ENCODE data around the gene ACTG1. TPM values are rescaled to one million over a fixed set of nuclear protein-coding genes. Genes with fewer than 3 reads are reported as not detected.

The ACTG1 gene
- polyA plus RNA-seq (2013, experiment 1 of 2), result 5,937 TPM
- 5,622 TPM for polyA plus RNA-seq (2013, experiment 2 of 2)

GRCh38 chr17:81512562-81513371 is at the start of gene ACTG1:
TSS of gene ACTG1 (minus strand) at chr17:81512799. CDS start at chr17:81512354, 445 bp downstream.
- peaks cover 21% of the 10 kb centered on the region for H3K79me1 ChIP-seq (ENCODE audit: low read depth, low read length)
- peak within 1 kb of the TSS; percentile 84 for H3K4ac ChIP-seq (ENCODE audit: low read length)
- H4K8ac ChIP-seq (ENCODE audit: low read depth, low read length), result no peak within 1 kb of the TSS
- H3K23ac ChIP-seq (ENCODE audit: low read depth, low read length, poor library complexity), result peak within 1 kb of the TSS; percentile 100
- peak within 1 kb of the TSS; percentile 50 for H4K91ac ChIP-seq (ENCODE audit: low read depth, low read length, poor library complexity)
- peak within 1 kb of the TSS; percentile 89 for H2BK5ac ChIP-seq (ENCODE audit: low read length)
- peak within 1 kb of the TSS; percentile 98 for H3K14ac ChIP-seq (ENCODE audit: low read length)
- no CpG with 5 or more reads among the region's 111 CpGs for WGBS, 2 donors (ENCODE audit: extremely low coverage in 2 of 2, insufficient read length in 2 of 2, insufficient replicate concordance in 1 of 2)
- peak within 1 kb of the TSS; percentile 100 for H3K9ac ChIP-seq (ENCODE audit: low read depth, low read length, poor library complexity)
- H3K27ac ChIP-seq (replicated peaks; ENCODE audit: low read length), result peak within 1 kb of the TSS; percentile 58
- peak within 1 kb of the TSS; percentile 99 for H2BK15ac ChIP-seq (ENCODE audit: low read length)
- DNase-seq (ENCODE audit: low spot score), result peak; percentile 88
- peak within 1 kb of the TSS; percentile 90 to 95 for H3K4me3 ChIP-seq (ENCODE audit: low read length in 2 of 2)
- H3K4me2 ChIP-seq (ENCODE audit: insufficient read depth, low read length, poor library complexity, severe bottlenecking), result peak within 1 kb of the TSS; percentile 99
- peaks cover 11 to 24% of the 10 kb centered on the region in 2 donors for H3K4me1 ChIP-seq (ENCODE audit: control insufficient read depth in 2 of 2, insufficient read depth in 1 of 2, low read depth in 1 of 2, low read length in 2 of 2)
- H2BK120ac ChIP-seq (ENCODE audit: low read depth, low read length), result peak within 1 kb of the TSS; percentile 94
- peak within 1 kb of the TSS; percentile 99 for H3K18ac ChIP-seq (ENCODE audit: low read length)
- peaks cover 0 to 8% of the 10 kb centered on the region in 2 donors for H3K9me3 ChIP-seq (replicated peaks in 1 of 2; ENCODE audit: control insufficient read depth in 2 of 2, insufficient read depth in 1 of 2, low read depth in 1 of 2, low read length in 2 of 2)
- H2AFZ ChIP-seq (ENCODE audit: low read length), result peak within 1 kb of the TSS; percentile 75
- H3K27me3 ChIP-seq (ENCODE audit: control insufficient read depth in 3 of 3, insufficient read depth in 3 of 3, low read depth in 1 of 3, low read length in 3 of 3), result peaks cover 0 to 6% (median 0%) of the 10 kb centered on the region in 3 experiments
- H2BK12ac ChIP-seq (ENCODE audit: low read length), result peak within 1 kb of the TSS; percentile 94
- peaks cover 29 to 39% of the 10 kb centered on the region in 2 donors for H3K36me3 ChIP-seq (replicated peaks in 1 of 2; ENCODE audit: control insufficient read depth in 2 of 2, insufficient read depth in 2 of 2, low read length in 2 of 2)
- peak within 1 kb of the TSS; percentile 99 for H2AK5ac ChIP-seq (ENCODE audit: low read depth, low read length)

- Histone ChIP-seq H2BK5ac (ENCODE audit: low read length) (no peak overlapping the region), H3K18ac (ENCODE audit: low read length) (no peak overlapping the region), H3K9me3 (replicated peaks in 1 of 2; ENCODE audit: control insufficient read depth in 2 of 2, insufficient read depth in 1 of 2, low read depth in 1 of 2, low read length in 2 of 2) (no peaks in the 10 kb centered on the region), H2BK120ac (ENCODE audit: low read depth, low read length) (no peak overlapping the region), H3K27me3 (ENCODE audit: control insufficient read depth in 3 of 3, insufficient read depth in 3 of 3, low read depth in 1 of 3, low read length in 3 of 3) (no peaks in the 10 kb centered on the region), H2AK5ac (ENCODE audit: low read depth, low read length) (no peak overlapping the region), H3K27ac (replicated peaks; ENCODE audit: low read length) (no peak overlapping the region), H3K4me1 (ENCODE audit: control insufficient read depth in 2 of 2, insufficient read depth in 1 of 2, low read depth in 1 of 2, low read length in 2 of 2) (peaks cover 0 to 3% of the 10 kb centered on the region in 2 donors), H4K91ac (ENCODE audit: low read depth, low read length, poor library complexity) (no peak overlapping the region), H2BK12ac (ENCODE audit: low read length) (no peak overlapping the region), H2BK15ac (ENCODE audit: low read length) (no peak overlapping the region), H3K4me2 (ENCODE audit: insufficient read depth, low read length, poor library complexity, severe bottlenecking) (no peak overlapping the region), H3K4me3 (ENCODE audit: low read length in 2 of 2) (no peak overlapping the region), H3K9ac (ENCODE audit: low read depth, low read length, poor library complexity) (no peak overlapping the region), H3K23ac (ENCODE audit: low read depth, low read length, poor library complexity) (no peak overlapping the region), H4K8ac (ENCODE audit: low read depth, low read length) (no peak overlapping the region), H3K14ac (ENCODE audit: low read length) (no peak overlapping the region), H3K79me1 (ENCODE audit: low read depth, low read length) (peaks cover 3% of the 10 kb centered on the region), H3K4ac (ENCODE audit: low read length) (no peak overlapping the region), H2AFZ (ENCODE audit: low read length) (no peak overlapping the region), H3K36me3 (replicated peaks in 1 of 2; ENCODE audit: control insufficient read depth in 2 of 2, insufficient read depth in 2 of 2, low read length in 2 of 2) (peaks cover 59 to 92% of the 10 kb centered on the region in 2 donors)
- DNase-seq (ENCODE audit: low spot score), result no peak
- WGBS, 2 donors (ENCODE audit: extremely low coverage in 2 of 2, insufficient read length in 2 of 2, insufficient replicate concordance in 1 of 2), result no CpG with 5 or more reads among the region's 4 CpGs
Observed at GRCh38 chr17:81561494-81561885, 48.9 kb upstream of the ACTG1 start.

- no peak overlapping the region for H2BK12ac ChIP-seq (ENCODE audit: low read length)
- no peak for DNase-seq (ENCODE audit: low spot score)
- no peaks in the 10 kb centered on the region for H3K9me3 ChIP-seq (replicated peaks in 1 of 2; ENCODE audit: control insufficient read depth in 2 of 2, insufficient read depth in 1 of 2, low read depth in 1 of 2, low read length in 2 of 2)
- no peak overlapping the region for H3K4ac ChIP-seq (ENCODE audit: low read length)
- H4K8ac ChIP-seq (ENCODE audit: low read depth, low read length), result no peak overlapping the region
- no peaks in the 10 kb centered on the region for H3K4me1 ChIP-seq (ENCODE audit: control insufficient read depth in 2 of 2, insufficient read depth in 1 of 2, low read depth in 1 of 2, low read length in 2 of 2)
- no peak overlapping the region for H3K18ac ChIP-seq (ENCODE audit: low read length)
- H3K4me2 ChIP-seq (ENCODE audit: insufficient read depth, low read length, poor library complexity, severe bottlenecking), result no peak overlapping the region
- no peak overlapping the region for H2BK15ac ChIP-seq (ENCODE audit: low read length)
- H3K27ac ChIP-seq (replicated peaks; ENCODE audit: low read length), result no peak overlapping the region
- no peak overlapping the region for H2BK120ac ChIP-seq (ENCODE audit: low read depth, low read length)
- H3K4me3 ChIP-seq (ENCODE audit: low read length in 2 of 2), result no peak overlapping the region
- H2BK5ac ChIP-seq (ENCODE audit: low read length), result no peak overlapping the region
- peaks cover 42 to 76% of the 10 kb centered on the region in 2 donors for H3K36me3 ChIP-seq (replicated peaks in 1 of 2; ENCODE audit: control insufficient read depth in 2 of 2, insufficient read depth in 2 of 2, low read length in 2 of 2)
- H3K27me3 ChIP-seq (ENCODE audit: control insufficient read depth in 3 of 3, insufficient read depth in 3 of 3, low read depth in 1 of 3, low read length in 3 of 3), result no peaks in the 10 kb centered on the region
- H3K9ac ChIP-seq (ENCODE audit: low read depth, low read length, poor library complexity), result no peak overlapping the region
- H3K23ac ChIP-seq (ENCODE audit: low read depth, low read length, poor library complexity), result peak overlapping the region; percentile 67
- H2AFZ ChIP-seq (ENCODE audit: low read length), result no peak overlapping the region
- WGBS, 2 donors (ENCODE audit: extremely low coverage in 2 of 2, insufficient read length in 2 of 2, insufficient replicate concordance in 1 of 2), result no CpG with 5 or more reads among the region's 27 CpGs
- no peak overlapping the region for H2AK5ac ChIP-seq (ENCODE audit: low read depth, low read length)
- H3K14ac ChIP-seq (ENCODE audit: low read length), result no peak overlapping the region
- H4K91ac ChIP-seq (ENCODE audit: low read depth, low read length, poor library complexity), result no peak overlapping the region
- H3K79me1 ChIP-seq (ENCODE audit: low read depth, low read length), result no peaks in the 10 kb centered on the region
Observed at GRCh38 chr17:81558941-81559806, 46.6 kb upstream of the ACTG1 start.

GRCh38 chr17:81558115-81558468 is 45.5 kb upstream of the ACTG1 start:
- no CpG with 5 or more reads among the region's 12 CpGs for WGBS, 2 donors (ENCODE audit: extremely low coverage in 2 of 2, insufficient read length in 2 of 2, insufficient replicate concordance in 1 of 2)
- H3K36me3 ChIP-seq (replicated peaks in 1 of 2; ENCODE audit: control insufficient read depth in 2 of 2, insufficient read depth in 2 of 2, low read length in 2 of 2), result peaks cover 35 to 66% of the 10 kb centered on the region in 2 donors
- H2AFZ ChIP-seq (ENCODE audit: low read length), result no peak overlapping the region

More at GRCh38 chr17:81558115-81558468, 45.5 kb upstream of the ACTG1 start:
- H3K14ac ChIP-seq (ENCODE audit: low read length), result no peak overlapping the region
- H2BK5ac ChIP-seq (ENCODE audit: low read length), result no peak overlapping the region
- H3K4me2 ChIP-seq (ENCODE audit: insufficient read depth, low read length, poor library complexity, severe bottlenecking), result no peak overlapping the region
- H3K9ac ChIP-seq (ENCODE audit: low read depth, low read length, poor library complexity), result peak overlapping the region; percentile 50
- no peak overlapping the region for H2BK120ac ChIP-seq (ENCODE audit: low read depth, low read length)
- no peak overlapping the region for H3K27ac ChIP-seq (replicated peaks; ENCODE audit: low read length)
- peak overlapping the region; percentile 55 for H3K23ac ChIP-seq (ENCODE audit: low read depth, low read length, poor library complexity)
- H3K4me3 ChIP-seq (ENCODE audit: low read length in 2 of 2), result no peak overlapping the region
- H2BK12ac ChIP-seq (ENCODE audit: low read length), result no peak overlapping the region
- H2AK5ac ChIP-seq (ENCODE audit: low read depth, low read length), result no peak overlapping the region
- H4K91ac ChIP-seq (ENCODE audit: low read depth, low read length, poor library complexity), result no peak overlapping the region
- no peaks in the 10 kb centered on the region for H3K79me1 ChIP-seq (ENCODE audit: low read depth, low read length)
- no peaks in the 10 kb centered on the region for H3K27me3 ChIP-seq (ENCODE audit: control insufficient read depth in 3 of 3, insufficient read depth in 3 of 3, low read depth in 1 of 3, low read length in 3 of 3)
- no peak overlapping the region for H4K8ac ChIP-seq (ENCODE audit: low read depth, low read length)
- no peak overlapping the region for H2BK15ac ChIP-seq (ENCODE audit: low read length)
- no peak overlapping the region for H3K18ac ChIP-seq (ENCODE audit: low read length)
- no peak for DNase-seq (ENCODE audit: low spot score)
- H3K9me3 ChIP-seq (replicated peaks in 1 of 2; ENCODE audit: control insufficient read depth in 2 of 2, insufficient read depth in 1 of 2, low read depth in 1 of 2, low read length in 2 of 2), result no peaks in the 10 kb centered on the region
- no peak overlapping the region for H3K4ac ChIP-seq (ENCODE audit: low read length)
- peaks cover 6 to 8% of the 10 kb centered on the region in 2 donors for H3K4me1 ChIP-seq (ENCODE audit: control insufficient read depth in 2 of 2, insufficient read depth in 1 of 2, low read depth in 1 of 2, low read length in 2 of 2)

Measured in neuronal stem cell (in vitro differentiated cells).